ENCODE results near the gene ATXN7. TPM values are rescaled to one million over a fixed set of nuclear protein-coding genes. Genes with fewer than 3 reads are reported as not detected.

Gene ATXN7
- total RNA-seq, 1 experiment from 2014 or later, result 36.7 TPM

- H3K36me3 Mint-ChIP-seq (ENCODE audit: insufficient read depth, unreplicated experiment), result peaks cover 12% of the 10 kb centered on the region
- BruUV-seq (replicated peaks), result no TSS peak
- POLR2A ChIA-PET, result interaction anchor here (0.6 to 13.2 kb wide), 3 partner anchors 12 to 305 kb away, joined by 3 to 283 read pairs (median 4); no protein-coding TSS in a partner anchor
- H3K27ac Mint-ChIP-seq (ENCODE audit: low read depth, unreplicated experiment), result no peak overlapping the region
- DNase-seq (ENCODE audit: unreplicated experiment), result no peak
- no peak overlapping the region for H3K4me3 Mint-ChIP-seq (ENCODE audit: unreplicated experiment)
- no peaks in the 10 kb centered on the region for H3K9me3 Mint-ChIP-seq (ENCODE audit: unreplicated experiment)
- intact Hi-C loops (cut with micrococcal nuclease), result loop anchor here (5.0 kb wide), 1 partner anchor 51 kb away; the partner anchor contains the start of gene SCAANT1
- CTCF ChIA-PET, result interaction anchor here (0.6 to 15.7 kb wide), 8 partner anchors 12 to 545 kb away, joined by 3 to 359 read pairs (median 13); partner anchors contain the start of gene PSMD6
- TF ChIP-seq CTCF (IDR thresholded peaks at IDR 0.05; ENCODE audit: unreplicated experiment), result no peak
- H3K27me3 Mint-ChIP-seq (ENCODE audit: insufficient read depth, unreplicated experiment), result no peaks in the 10 kb centered on the region
- peaks cover 29% of the 10 kb centered on the region for H3K4me1 Mint-ChIP-seq (ENCODE audit: insufficient read depth, unreplicated experiment)
Observed at GRCh38 chr3:63963496-63963895, 99.8 kb downstream of the ATXN7 start.

GRCh38 chr3:63964681-63965485, 101.2 kb downstream of the ATXN7 start:
- peaks cover 12% of the 10 kb centered on the region for H3K36me3 Mint-ChIP-seq (ENCODE audit: insufficient read depth, unreplicated experiment)
- intact Hi-C loops (cut with micrococcal nuclease), result loop anchor here (5.0 kb wide), 1 partner anchor 53 kb away; the partner anchor contains the start of gene SCAANT1
- H3K27ac Mint-ChIP-seq (ENCODE audit: low read depth, unreplicated experiment), result no peak overlapping the region
- H3K9me3 Mint-ChIP-seq (ENCODE audit: unreplicated experiment), result no peaks in the 10 kb centered on the region
- no TSS peak for BruUV-seq (replicated peaks)
- no peak overlapping the region for H3K4me3 Mint-ChIP-seq (ENCODE audit: unreplicated experiment)
- no peak for DNase-seq (ENCODE audit: unreplicated experiment)
- no peak for TF ChIP-seq CTCF (IDR thresholded peaks at IDR 0.05; ENCODE audit: unreplicated experiment)
- ChIA-PET POLR2A (interaction anchor here (13.2 kb wide), 1 partner anchor 11 kb away, joined by 283 read pairs; no protein-coding TSS in a partner anchor), CTCF (interaction anchor here (0.6 to 15.7 kb wide), 9 partner anchors 11 to 565 kb away, joined by 3 to 359 read pairs (median 5); partner anchors contain the start of gene SCAANT1)
- H3K27me3 Mint-ChIP-seq (ENCODE audit: insufficient read depth, unreplicated experiment), result no peaks in the 10 kb centered on the region
- peaks cover 41% of the 10 kb centered on the region for H3K4me1 Mint-ChIP-seq (ENCODE audit: insufficient read depth, unreplicated experiment)

GRCh38 chr3:63966007-63966406, 102.3 kb downstream of the ATXN7 start:
- no peak for TF ChIP-seq CTCF (IDR thresholded peaks at IDR 0.05; ENCODE audit: unreplicated experiment)
- Mint-ChIP-seq H3K4me3 (ENCODE audit: unreplicated experiment) (no peak overlapping the region), H3K27ac (ENCODE audit: low read depth, unreplicated experiment) (no peak overlapping the region), H3K4me1 (ENCODE audit: insufficient read depth, unreplicated experiment) (peaks cover 38% of the 10 kb centered on the region), H3K27me3 (ENCODE audit: insufficient read depth, unreplicated experiment) (no peaks in the 10 kb centered on the region), H3K9me3 (ENCODE audit: unreplicated experiment) (no peaks in the 10 kb centered on the region), H3K36me3 (ENCODE audit: insufficient read depth, unreplicated experiment) (peaks cover 12% of the 10 kb centered on the region)
- no peak for DNase-seq (ENCODE audit: unreplicated experiment)
- intact Hi-C loops (cut with micrococcal nuclease), result no loop called here
- CTCF ChIA-PET, result interaction anchor here (0.6 to 15.7 kb wide), 7 partner anchors 11 to 313 kb away, joined by 3 to 359 read pairs (median 4); no protein-coding TSS in a partner anchor
- no TSS peak for BruUV-seq (replicated peaks)
- POLR2A ChIA-PET, result interaction anchor here (13.2 kb wide), 1 partner anchor 10 kb away, joined by 283 read pairs; no protein-coding TSS in a partner anchor

- no peaks in the 10 kb centered on the region for H3K27me3 Mint-ChIP-seq (ENCODE audit: insufficient read depth, unreplicated experiment)
- H3K9me3 Mint-ChIP-seq (ENCODE audit: unreplicated experiment), result no peaks in the 10 kb centered on the region
- peaks cover 47% of the 10 kb centered on the region for H3K4me1 Mint-ChIP-seq (ENCODE audit: insufficient read depth, unreplicated experiment)
- H3K4me3 Mint-ChIP-seq (ENCODE audit: unreplicated experiment), result no peak overlapping the region
- CTCF ChIA-PET, result interaction anchor here (0.6 to 15.7 kb wide), 7 partner anchors 10 to 355 kb away, joined by 3 to 359 read pairs (median 4); no protein-coding TSS in a partner anchor
- no TSS peak for BruUV-seq (replicated peaks)
- TF ChIP-seq CTCF (IDR thresholded peaks at IDR 0.05; ENCODE audit: unreplicated experiment), result no peak
- peaks cover 12% of the 10 kb centered on the region for H3K36me3 Mint-ChIP-seq (ENCODE audit: insufficient read depth, unreplicated experiment)
- POLR2A ChIA-PET, result interaction anchor here (1.5 to 13.2 kb wide), 3 partner anchors 9 to 56 kb away, joined by 3 to 283 read pairs (median 8); partner anchors contain the start of gene PSMD6
- intact Hi-C loops (cut with micrococcal nuclease), result no loop called here
- DNase-seq (ENCODE audit: unreplicated experiment), result no peak
- peak overlapping the region; percentile 47 for H3K27ac Mint-ChIP-seq (ENCODE audit: low read depth, unreplicated experiment)
Observed at GRCh38 chr3:63966871-63967270, 103.2 kb downstream of the ATXN7 start.

Measured in MCF 10A (cell line).